Measurements from ENCODE around the gene LAMP5.

Gene LAMP5

GRCh38 chr20:9543214-9543613 lies 28.8 kb downstream of the LAMP5 start:
- no peak for DNase-seq

- no peak for DNase-seq
Measured at GRCh38 chr20:9550283-9550682, 35.9 kb downstream of the LAMP5 start.

GRCh38 chr20:9550871-9551270 lies 36.5 kb downstream of the LAMP5 start:
- DNase-seq, result no peak

GRCh38 chr20:9551808-9552550 lies 37.6 kb downstream of the LAMP5 start:
- no peak for DNase-seq

- DNase-seq, result no peak
Measured at GRCh38 chr20:9555781-9556180, 41.4 kb downstream of the LAMP5 start.

- DNase-seq, result no peak
Measured at GRCh38 chr20:9557411-9557810, 43.0 kb downstream of the LAMP5 start.

- DNase-seq, result no peak
Measured at GRCh38 chr20:9565910-9566550, 51.6 kb downstream of the LAMP5 start.

- DNase-seq, result no peak
Measured at GRCh38 chr20:9566977-9567376, 52.6 kb downstream of the LAMP5 start.

- DNase-seq, result no peak
Measured at GRCh38 chr20:9570612-9571011, 56.2 kb downstream of the LAMP5 start.

GRCh38 chr20:9571783-9572182 lies 57.4 kb downstream of the LAMP5 start:
- DNase-seq, result no peak

- DNase-seq, result no peak
Measured at GRCh38 chr20:9572670-9573069, 58.3 kb downstream of the LAMP5 start.

- no peak for DNase-seq
Measured at GRCh38 chr20:9573335-9574151, 59.2 kb downstream of the LAMP5 start.

- DNase-seq, result no peak
Measured at GRCh38 chr20:9574181-9574580, 59.8 kb downstream of the LAMP5 start.

- no peak for DNase-seq
Measured at GRCh38 chr20:9574776-9575175, 60.4 kb downstream of the LAMP5 start.

GRCh38 chr20:9575836-9576235 lies 61.4 kb downstream of the LAMP5 start:
- no peak for DNase-seq

GRCh38 chr20:9576695-9577094 lies 62.3 kb downstream of the LAMP5 start:
- DNase-seq, result no peak

- no peak for DNase-seq
Measured at GRCh38 chr20:9577397-9577796, 63.0 kb downstream of the LAMP5 start.

GRCh38 chr20:9578594-9578993 lies 64.2 kb downstream of the LAMP5 start:
- DNase-seq, result no peak
